NT2/D1 (cell line): ENCODE measurements around the gene SIX2.
A peak's percentile ranks its signal among the peaks of the same experiment; 100 is the strongest.

Experiments
- DNase-seq: peaks from one replicate; pipeline ENCODE4 v3.0.0-alpha.2; 2011; ENCODE audit warnings: low read depth, low spot score
- H3K27me3 ChIP-seq: 2 replicates; pipeline ENCODE4 v1.6.0; 2011; ENCODE audit warnings: mild to moderate bottlenecking; ENCODE audit not compliant: insufficient read length, insufficient read depth
- H3K36me3 ChIP-seq: 2 replicates; pipeline ENCODE4 v1.6.1; 2011; ENCODE audit warnings: mild to moderate bottlenecking, low read length, mixed read lengths; ENCODE audit not compliant: insufficient read depth, insufficient read length
- H3K4me1 ChIP-seq: 2 replicates; pipeline ENCODE4 v1.5.1; 2011; ENCODE audit not compliant: insufficient read depth, insufficient read length
- H3K4me3 ChIP-seq: 2 replicates; pipeline ENCODE4 v1.5.1; 2011; ENCODE audit warnings: low read depth; ENCODE audit not compliant: insufficient read length
- H3K9ac ChIP-seq: 2 replicates; pipeline ENCODE4 v1.6.0; 2011; ENCODE audit warnings: low read depth; ENCODE audit not compliant: insufficient read length
- H3K9me3 ChIP-seq: 2 replicates; pipeline ENCODE4 v1.5.1; 2011; ENCODE audit warnings: mild to moderate bottlenecking, low read length; ENCODE audit not compliant: insufficient read depth
- SUZ12 ChIP-seq: IDR thresholded peaks from 2 replicates; pipeline ENCODE4 v1.6.1; 2011; ENCODE audit not compliant: insufficient read length, insufficient read depth; ENCODE audit errors: extremely low read depth
- YY1 ChIP-seq: IDR thresholded peaks from 2 replicates; pipeline ENCODE4 v1.6.1; 2011; ENCODE audit not compliant: insufficient read length, insufficient read depth
- ZNF274 ChIP-seq: IDR thresholded peaks from 2 replicates; pipeline ENCODE4 v1.6.1; 2011; ENCODE audit warnings: mild to moderate bottlenecking, low read depth, low read length

SIX2 gene

DNA sequence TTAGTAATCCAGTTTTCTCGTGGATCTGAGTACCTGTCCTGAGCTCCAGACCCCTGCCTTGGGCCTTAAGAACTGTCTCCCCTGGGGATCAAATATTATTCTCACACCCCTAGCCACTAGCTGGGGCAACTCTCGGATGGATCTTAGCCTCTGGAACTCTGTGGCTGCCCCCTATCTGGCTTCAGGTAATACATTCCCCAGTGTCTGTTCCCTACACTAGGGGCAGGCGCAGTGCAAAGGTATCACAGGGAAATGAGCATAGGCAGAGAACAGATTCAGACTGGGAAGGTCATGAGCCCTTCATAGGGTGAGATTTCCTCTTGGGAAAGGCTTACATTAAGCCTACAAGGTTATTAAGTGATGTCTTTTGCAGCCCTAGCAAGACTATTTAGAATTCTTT is 11.2 kb upstream of the SIX2 start:
- no peaks in the 10 kb centered on the region for H3K27me3 ChIP-seq
- no peak overlapping the region for H3K4me3 ChIP-seq
- no peak overlapping the region for H3K9ac ChIP-seq
- peaks cover 2% of the 10 kb centered on the region for H3K4me1 ChIP-seq
- H3K36me3 ChIP-seq = no peaks in the 10 kb centered on the region
- no peak for TF ChIP-seq SUZ12
- TF ChIP-seq ZNF274 = no peak
- TF ChIP-seq YY1 = no peak
- no peak for DNase-seq
- H3K9me3 ChIP-seq = no peaks in the 10 kb centered on the region

DNA sequence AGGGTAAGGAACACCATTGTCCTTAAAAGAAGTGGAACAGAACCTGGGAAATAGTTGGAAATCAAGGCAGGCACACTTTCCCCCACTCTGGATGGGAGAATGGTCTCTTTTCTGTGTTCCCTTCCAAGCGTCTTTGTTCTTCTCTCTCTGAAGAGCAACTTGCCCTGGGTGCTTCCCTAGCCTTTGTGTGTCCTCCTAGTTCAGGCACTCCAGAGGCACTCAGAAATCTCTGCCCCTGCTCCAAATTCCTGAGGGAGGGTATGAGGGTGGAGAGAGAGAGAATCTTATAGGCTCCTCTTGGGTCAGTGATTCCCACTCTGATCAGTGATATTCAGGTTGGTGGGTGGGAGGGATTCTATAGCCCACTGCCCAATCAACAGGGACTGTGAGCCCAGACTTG is 8.8 kb upstream of the SIX2 start:
- Histone ChIP-seq H3K4me1 (peaks cover 2% of the 10 kb centered on the region), H3K9me3 (no peaks in the 10 kb centered on the region), H3K4me3 (no peak overlapping the region), H3K9ac (no peak overlapping the region), H3K27me3 (peaks cover 20% of the 10 kb centered on the region), H3K36me3 (no peaks in the 10 kb centered on the region)
- TF ChIP-seq YY1 (no peak), SUZ12 (no peak), ZNF274 (no peak)
- no peak for DNase-seq

DNA sequence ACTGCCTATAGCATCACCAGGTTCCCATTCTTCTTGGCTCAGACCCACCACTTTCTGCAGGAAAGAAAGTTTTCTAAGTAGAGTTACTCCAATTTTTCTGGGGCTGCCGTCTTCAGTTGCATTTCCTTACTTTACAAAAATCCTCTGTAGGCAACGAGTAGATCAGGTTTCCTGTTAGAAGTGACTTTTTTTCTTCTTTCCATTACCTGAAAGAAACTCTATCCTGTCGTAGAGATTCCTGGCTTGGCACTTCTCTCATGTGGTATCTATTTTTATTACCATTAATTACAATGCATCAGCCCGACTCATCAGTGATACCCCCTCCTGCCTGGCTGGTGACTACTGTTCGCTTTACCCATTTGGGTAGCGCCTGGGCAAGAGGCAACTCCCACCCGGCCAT is 5.6 kb upstream of the SIX2 start:
- Histone ChIP-seq H3K4me3 (no peak overlapping the region), H3K9ac (no peak overlapping the region), H3K4me1 (peaks cover 5% of the 10 kb centered on the region), H3K36me3 (no peaks in the 10 kb centered on the region), H3K9me3 (no peaks in the 10 kb centered on the region), H3K27me3 (peaks cover 50% of the 10 kb centered on the region)
- no peak for DNase-seq
- TF ChIP-seq SUZ12 (no peak), ZNF274 (no peak), YY1 (no peak)

DNA sequence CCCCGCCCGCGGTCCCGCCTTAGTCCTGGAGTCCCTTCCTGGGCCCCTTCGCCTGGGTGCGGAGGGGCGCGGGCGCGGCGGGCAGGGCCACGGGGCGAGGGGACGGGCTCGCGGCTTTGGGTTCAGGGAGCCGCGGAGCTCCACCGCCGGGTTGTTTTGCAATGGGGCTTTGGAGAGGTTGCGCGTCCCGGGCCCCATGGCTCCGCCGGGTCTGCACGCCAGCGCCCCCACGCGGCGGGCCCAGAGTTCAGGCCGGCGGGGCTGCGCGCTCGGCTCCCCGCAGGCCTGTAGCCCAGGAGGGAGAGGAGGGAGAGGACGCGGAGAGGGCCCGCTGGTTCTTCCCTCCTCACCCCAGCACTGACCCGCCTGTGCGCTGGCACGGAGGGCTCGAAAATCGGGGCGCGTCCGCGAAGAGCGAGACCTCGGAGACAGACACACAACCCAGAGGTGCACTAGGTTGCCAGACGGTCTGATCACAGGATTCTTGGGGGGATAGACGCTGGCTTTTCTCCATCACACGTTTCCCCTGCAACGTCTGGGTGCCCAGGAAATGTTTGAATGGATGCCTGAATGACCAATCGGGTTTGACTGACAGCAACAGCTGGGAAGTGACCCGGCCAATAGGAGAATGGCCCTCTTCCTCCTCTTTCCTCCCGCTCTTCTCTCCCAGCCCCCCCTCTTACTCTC is 4.9 kb upstream of the SIX2 start:
- TF ChIP-seq YY1 = no peak
- no peak for TF ChIP-seq ZNF274
- no peak for TF ChIP-seq SUZ12
- Histone ChIP-seq H3K27me3 (peaks cover 50% of the 10 kb centered on the region), H3K4me1 (peaks cover 5% of the 10 kb centered on the region), H3K9ac (peak overlapping the region; percentile 67), H3K9me3 (no peaks in the 10 kb centered on the region), H3K4me3 (peak overlapping the region; percentile 36), H3K36me3 (no peaks in the 10 kb centered on the region)
- peak; percentile 48 for DNase-seq

DNA sequence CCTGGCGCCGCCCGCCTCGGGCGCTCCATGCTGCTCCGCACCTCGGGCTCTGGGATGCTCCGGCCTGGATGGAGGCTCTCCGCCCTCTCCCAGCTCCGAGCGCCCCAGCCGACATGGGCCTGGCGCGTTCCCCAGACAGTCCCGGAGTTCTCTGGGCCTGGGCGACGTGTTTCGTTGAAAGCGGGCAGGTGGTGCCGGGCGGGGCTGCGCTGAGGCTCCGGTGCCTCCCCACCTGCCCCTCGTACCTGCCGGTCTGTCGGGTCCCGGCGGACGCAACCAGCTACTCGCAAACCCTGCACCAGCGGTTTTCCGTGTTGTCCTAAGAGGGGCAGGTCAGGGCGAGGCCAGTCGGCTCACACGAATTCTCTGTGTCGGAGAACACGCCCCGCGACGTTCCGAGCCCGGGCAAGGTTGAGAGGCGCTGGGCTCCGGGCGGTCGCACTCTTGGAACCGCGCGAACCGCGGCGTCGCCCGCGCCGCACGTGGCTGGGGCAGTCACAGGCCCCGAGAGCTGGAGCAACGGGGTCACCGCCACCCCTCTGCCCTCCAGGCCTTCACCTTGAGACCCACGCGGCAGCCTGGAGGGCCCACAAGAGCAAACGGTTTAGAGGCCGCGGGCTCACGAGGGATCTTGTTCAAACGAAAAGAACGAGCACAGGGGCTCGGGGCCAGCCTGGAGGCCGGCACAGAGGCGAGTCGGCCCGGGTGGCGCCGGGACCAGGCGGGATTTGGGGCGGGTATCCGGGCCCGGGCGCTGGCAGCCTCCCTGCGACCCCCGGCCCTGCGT is 4.2 kb upstream of the SIX2 start:
- H3K36me3 ChIP-seq = no peaks in the 10 kb centered on the region
- peak overlapping the region; percentile 67 for H3K9ac ChIP-seq
- DNase-seq = no peak
- no peak for TF ChIP-seq ZNF274
- peak; percentile 59 for TF ChIP-seq SUZ12
- peaks cover 6% of the 10 kb centered on the region for H3K4me1 ChIP-seq
- H3K4me3 ChIP-seq = peak overlapping the region; percentile 36
- H3K27me3 ChIP-seq = peaks cover 57% of the 10 kb centered on the region
- H3K9me3 ChIP-seq = no peaks in the 10 kb centered on the region

DNA sequence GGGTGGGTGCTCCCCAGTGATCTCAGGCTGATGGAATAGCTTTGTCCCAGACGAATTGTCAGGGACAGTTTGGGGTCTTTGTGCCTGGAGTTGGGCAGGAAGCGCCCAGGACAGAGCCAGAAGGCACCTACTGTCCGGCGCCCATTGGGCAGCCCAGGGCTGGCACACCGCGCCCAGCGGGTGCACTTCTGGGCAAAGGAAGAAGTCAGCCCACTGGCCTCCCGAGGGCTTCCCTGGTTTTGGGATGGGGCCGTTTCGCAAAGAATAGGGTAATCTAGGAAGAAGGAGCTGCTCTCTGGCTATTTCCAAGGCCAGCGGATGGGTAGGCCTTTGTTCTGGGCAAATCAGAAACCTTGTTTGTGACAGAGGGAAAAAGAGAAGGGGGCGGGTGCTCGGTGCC is 3.5 kb upstream of the SIX2 start:
- no peaks in the 10 kb centered on the region for H3K9me3 ChIP-seq
- H3K36me3 ChIP-seq = no peaks in the 10 kb centered on the region
- H3K27me3 ChIP-seq = peaks cover 64% of the 10 kb centered on the region
- no peak for TF ChIP-seq SUZ12
- no peak for TF ChIP-seq ZNF274
- TF ChIP-seq YY1 = no peak
- no peak for DNase-seq
- H3K9ac ChIP-seq = no peak overlapping the region
- peaks cover 8% of the 10 kb centered on the region for H3K4me1 ChIP-seq
- H3K4me3 ChIP-seq = no peak overlapping the region
